ENCODE results near the gene HTR4. TPM values are rescaled to one million over a fixed set of nuclear protein-coding genes. Genes with fewer than 3 reads are reported as not detected.

HTR4 gene
- total and polyA plus RNA-seq, 2 donors (not counting 1 experiment from before 2014, with no cell fraction given) = not detected

DNA sequence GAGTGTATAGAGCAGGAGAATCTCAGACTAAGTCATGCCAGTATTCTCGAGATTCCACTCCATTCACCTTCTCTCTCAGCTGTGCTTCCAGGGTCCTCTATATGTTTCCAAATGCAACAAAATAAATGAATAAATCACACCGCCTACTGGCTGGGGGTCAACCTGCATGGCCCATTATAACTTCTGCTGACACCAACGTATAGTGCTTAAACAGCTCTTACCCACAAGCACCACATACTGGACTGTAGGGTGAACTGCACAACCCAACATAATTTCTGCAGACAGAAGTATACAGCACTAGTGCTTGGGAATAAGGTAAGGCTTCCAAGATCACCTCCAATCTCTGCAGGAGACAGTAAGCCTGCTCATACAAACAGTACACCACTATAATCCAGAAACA lies 33.1 kb upstream of the HTR4 start:
- Histone ChIP-seq H2AFZ (ENCODE audit: low read length) (no peak overlapping the region), H3K27me3 (ENCODE audit: control insufficient read depth, insufficient read depth, low read length) (no peaks in the 10 kb centered on the region), H3K4me3 (replicated peaks in 1 of 4; ENCODE audit: control extremely low read depth in 1 of 4, insufficient read depth in 1 of 4, low read depth in 3 of 4, low read length in 4 of 4) (no peak overlapping the region), H3K79me2 (ENCODE audit: control insufficient read depth, insufficient read depth, low read length) (no peaks in the 10 kb centered on the region), H3K9ac (ENCODE audit: insufficient read depth, low read length) (no peak overlapping the region), H3K4me2 (ENCODE audit: extremely low read depth, insufficient read depth, low read length) (no peak overlapping the region), H3K4me1 (ENCODE audit: control insufficient read depth, extremely low read depth, insufficient read depth, low read length) (no peaks in the 10 kb centered on the region), H3K27ac (ENCODE audit: insufficient read depth, low read length) (no peak overlapping the region), H3K9me3 (ENCODE audit: control insufficient read depth, insufficient read depth, low read depth, low read length) (no peaks in the 10 kb centered on the region), H3K36me3 (ENCODE audit: control insufficient read depth, insufficient read depth, low read length) (no peaks in the 10 kb centered on the region), H4K20me1 (ENCODE audit: control insufficient read depth, extremely low read depth, insufficient read depth, low read length) (no peaks in the 10 kb centered on the region)
- DNase-seq (ENCODE audit: low read depth in 2 of 2) = peak; percentile 15 to 20
- TF ChIP-seq, protein P1, sequence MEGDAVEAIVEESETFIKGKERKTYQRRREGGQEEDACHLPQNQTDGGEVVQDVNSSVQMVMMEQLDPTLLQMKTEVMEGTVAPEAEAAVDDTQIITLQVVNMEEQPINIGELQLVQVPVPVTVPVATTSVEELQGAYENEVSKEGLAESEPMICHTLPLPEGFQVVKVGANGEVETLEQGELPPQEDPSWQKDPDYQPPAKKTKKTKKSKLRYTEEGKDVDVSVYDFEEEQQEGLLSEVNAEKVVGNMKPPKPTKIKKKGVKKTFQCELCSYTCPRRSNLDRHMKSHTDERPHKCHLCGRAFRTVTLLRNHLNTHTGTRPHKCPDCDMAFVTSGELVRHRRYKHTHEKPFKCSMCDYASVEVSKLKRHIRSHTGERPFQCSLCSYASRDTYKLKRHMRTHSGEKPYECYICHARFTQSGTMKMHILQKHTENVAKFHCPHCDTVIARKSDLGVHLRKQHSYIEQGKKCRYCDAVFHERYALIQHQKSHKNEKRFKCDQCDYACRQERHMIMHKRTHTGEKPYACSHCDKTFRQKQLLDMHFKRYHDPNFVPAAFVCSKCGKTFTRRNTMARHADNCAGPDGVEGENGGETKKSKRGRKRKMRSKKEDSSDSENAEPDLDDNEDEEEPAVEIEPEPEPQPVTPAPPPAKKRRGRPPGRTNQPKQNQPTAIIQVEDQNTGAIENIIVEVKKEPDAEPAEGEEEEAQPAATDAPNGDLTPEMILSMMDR (conservative IDR thresholded peaks at IDR 0.05 in 1 of 2, IDR thresholded peaks at IDR 0.05 in 1 of 2; ENCODE audit: low read depth in 1 of 2, low read length in 2 of 2) = peak in 1 of 2 donors; percentile 35
- TF ChIP-seq EZH2 (IDR thresholded peaks at IDR 0.05; ENCODE audit: low read length, missing control alignments) = no peak

DNA sequence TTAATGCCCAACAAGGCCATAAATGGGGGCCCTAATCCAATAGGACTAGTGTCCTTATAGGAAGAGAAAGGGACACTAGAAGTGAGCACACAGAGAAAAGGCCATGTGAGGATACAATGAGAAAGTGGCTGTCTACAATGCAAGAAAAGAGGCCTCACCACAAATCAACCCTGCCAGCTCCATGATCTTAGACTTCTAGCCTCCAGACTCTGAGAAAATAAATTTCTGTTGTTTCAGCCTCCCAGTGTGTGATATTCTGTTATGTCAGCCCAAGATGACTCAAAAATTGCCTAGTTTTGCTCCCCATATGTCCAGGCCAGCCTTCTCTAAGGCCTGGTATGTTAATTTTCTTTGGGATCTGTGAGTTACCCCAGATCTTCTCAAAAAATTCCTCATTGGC lies 32.3 kb upstream of the HTR4 start:
- Histone ChIP-seq H3K4me2 (ENCODE audit: extremely low read depth, insufficient read depth, low read length) (no peak overlapping the region), H3K27ac (ENCODE audit: insufficient read depth, low read length) (no peak overlapping the region)

DNA sequence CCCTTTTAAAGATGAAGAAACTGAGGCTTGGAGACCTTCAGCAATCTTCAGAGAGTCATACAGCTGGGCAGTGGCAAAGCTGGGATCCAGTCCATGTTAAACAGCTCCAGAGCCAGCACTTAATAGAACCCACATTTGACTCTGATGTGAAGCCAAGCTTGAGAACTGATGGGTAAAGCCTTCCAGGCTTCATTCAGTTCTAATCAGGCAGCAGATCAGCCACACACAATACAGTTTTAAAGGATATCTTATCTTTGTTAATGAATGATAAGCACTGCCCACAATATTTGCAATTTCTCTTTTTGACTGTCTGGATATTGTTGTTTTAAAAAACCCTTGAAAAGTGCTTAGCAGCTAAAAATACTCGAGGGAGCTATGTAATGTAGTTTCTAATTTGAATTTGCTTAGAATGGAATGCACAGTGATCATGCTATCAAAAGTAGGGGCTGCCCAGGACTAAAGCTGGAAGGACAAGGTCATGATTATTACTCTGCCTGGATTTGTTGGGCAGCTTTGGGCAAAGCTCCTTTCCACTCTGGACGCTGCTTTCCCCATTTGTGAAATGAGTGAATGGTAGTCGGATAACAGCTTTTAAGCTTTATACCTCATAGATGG lies 31.3 kb upstream of the HTR4 start:
- H3K36me3 ChIP-seq (ENCODE audit: control insufficient read depth, insufficient read depth, low read length) = no peaks in the 10 kb centered on the region
- no peak overlapping the region for H3K27ac ChIP-seq (ENCODE audit: insufficient read depth, low read length)
- no peak overlapping the region for H3K4me3 ChIP-seq (replicated peaks in 1 of 4; ENCODE audit: control extremely low read depth in 1 of 4, insufficient read depth in 1 of 4, low read depth in 3 of 4, low read length in 4 of 4)
- DNase-seq (ENCODE audit: low read depth in 2 of 2) = peak in 1 of 2 donors; percentile 52
- H3K4me1 ChIP-seq (ENCODE audit: control insufficient read depth, extremely low read depth, insufficient read depth, low read length) = no peaks in the 10 kb centered on the region
- no peaks in the 10 kb centered on the region for H3K27me3 ChIP-seq (ENCODE audit: control insufficient read depth, insufficient read depth, low read length)
- H3K79me2 ChIP-seq (ENCODE audit: control insufficient read depth, insufficient read depth, low read length) = no peaks in the 10 kb centered on the region
- TF ChIP-seq, protein P1 (conservative IDR thresholded peaks at IDR 0.05 in 1 of 2, IDR thresholded peaks at IDR 0.05 in 1 of 2; ENCODE audit: low read depth in 1 of 2, low read length in 2 of 2) = no peak
- no peak for TF ChIP-seq EZH2 (IDR thresholded peaks at IDR 0.05; ENCODE audit: low read length, missing control alignments)
- no peaks in the 10 kb centered on the region for H4K20me1 ChIP-seq (ENCODE audit: control insufficient read depth, extremely low read depth, insufficient read depth, low read length)
- no peaks in the 10 kb centered on the region for H3K9me3 ChIP-seq (ENCODE audit: control insufficient read depth, insufficient read depth, low read depth, low read length)
- H2AFZ ChIP-seq (ENCODE audit: low read length) = no peak overlapping the region
- no peak overlapping the region for H3K4me2 ChIP-seq (ENCODE audit: extremely low read depth, insufficient read depth, low read length)
- no peak overlapping the region for H3K9ac ChIP-seq (ENCODE audit: insufficient read depth, low read length)

More for the DNA sequence above, 32.3 kb upstream of the HTR4 start:
- Histone ChIP-seq H3K4me1 (ENCODE audit: control insufficient read depth, extremely low read depth, insufficient read depth, low read length) (no peaks in the 10 kb centered on the region), H3K27me3 (ENCODE audit: control insufficient read depth, insufficient read depth, low read length) (no peaks in the 10 kb centered on the region), H4K20me1 (ENCODE audit: control insufficient read depth, extremely low read depth, insufficient read depth, low read length) (no peaks in the 10 kb centered on the region), H3K36me3 (ENCODE audit: control insufficient read depth, insufficient read depth, low read length) (no peaks in the 10 kb centered on the region), H3K9me3 (ENCODE audit: control insufficient read depth, insufficient read depth, low read depth, low read length) (no peaks in the 10 kb centered on the region), H2AFZ (ENCODE audit: low read length) (no peak overlapping the region), H3K79me2 (ENCODE audit: control insufficient read depth, insufficient read depth, low read length) (no peaks in the 10 kb centered on the region), H3K4me3 (replicated peaks in 1 of 4; ENCODE audit: control extremely low read depth in 1 of 4, insufficient read depth in 1 of 4, low read depth in 3 of 4, low read length in 4 of 4) (no peak overlapping the region), H3K9ac (ENCODE audit: insufficient read depth, low read length) (no peak overlapping the region)
- no peak for TF ChIP-seq EZH2 (IDR thresholded peaks at IDR 0.05; ENCODE audit: low read length, missing control alignments)
- TF ChIP-seq, protein P1 (conservative IDR thresholded peaks at IDR 0.05 in 1 of 2, IDR thresholded peaks at IDR 0.05 in 1 of 2; ENCODE audit: low read depth in 1 of 2, low read length in 2 of 2) = no peak
- DNase-seq (ENCODE audit: low read depth in 2 of 2) = peak in 1 of 2 donors; percentile 5
